Fibroblast of skin of back (primary cell): ENCODE data around the gene ITPRIPL2.
A peak's percentile ranks its signal among the peaks of the same experiment; 100 is the strongest.

Source experiments
- DNase-seq: peaks from one replicate; pipeline ENCODE4 v3.0.0-alpha.2; 2013

ITPRIPL2 gene

GRCh38 chr16:19093631-19094541, 19.9 kb upstream of the ITPRIPL2 start:
- no peak for DNase-seq

GRCh38 chr16:19094542-19095365, 19.0 kb upstream of the ITPRIPL2 start:
- DNase-seq, result no peak

GRCh38 chr16:19095654-19096053, 18.1 kb upstream of the ITPRIPL2 start:
- no peak for DNase-seq

- no peak for DNase-seq
Measured at GRCh38 chr16:19098173-19098572, 15.6 kb upstream of the ITPRIPL2 start.

GRCh38 chr16:19102187-19102872, 11.4 kb upstream of the ITPRIPL2 start:
- peak; percentile 35 for DNase-seq

- DNase-seq, result no peak
Measured at GRCh38 chr16:19104607-19105006, 9.2 kb upstream of the ITPRIPL2 start.

GRCh38 chr16:19105131-19105530, 8.6 kb upstream of the ITPRIPL2 start:
- DNase-seq, result no peak

GRCh38 chr16:19105891-19106624, 7.7 kb upstream of the ITPRIPL2 start:
- DNase-seq, result peak; percentile 60

- DNase-seq, result no peak
Measured at GRCh38 chr16:19106625-19107020, 7.1 kb upstream of the ITPRIPL2 start.

GRCh38 chr16:19108409-19109287, 5.1 kb upstream of the ITPRIPL2 start:
- no peak for DNase-seq

- no peak for DNase-seq
Measured at GRCh38 chr16:19109288-19109664, 4.5 kb upstream of the ITPRIPL2 start.

GRCh38 chr16:19110537-19111360, 3.0 kb upstream of the ITPRIPL2 start:
- DNase-seq, result no peak

GRCh38 chr16:19112099-19112407, 1.7 kb upstream of the ITPRIPL2 start:
- DNase-seq, result no peak

GRCh38 chr16:19114359-19115147, 789 bp downstream of the ITPRIPL2 start:
- DNase-seq, result peak; percentile 67

GRCh38 chr16:19115148-19116021, 1.6 kb downstream of the ITPRIPL2 start:
- no peak for DNase-seq

- DNase-seq, result no peak
Measured at GRCh38 chr16:19116711-19117449, 3.1 kb downstream of the ITPRIPL2 start.

- peak; percentile 91 for DNase-seq
Measured at GRCh38 chr16:19118938-19119431, 5.2 kb downstream of the ITPRIPL2 start.

GRCh38 chr16:19119564-19119963, 5.8 kb downstream of the ITPRIPL2 start:
- peak; percentile 80 for DNase-seq
